Measurements from ENCODE around the gene PHF13.
"Not testable (repeated sequence)": the region's sequence is repeated elsewhere in the genome, so short reads cannot be mapped to it uniquely, and the experiment has no call there.

DNA sequence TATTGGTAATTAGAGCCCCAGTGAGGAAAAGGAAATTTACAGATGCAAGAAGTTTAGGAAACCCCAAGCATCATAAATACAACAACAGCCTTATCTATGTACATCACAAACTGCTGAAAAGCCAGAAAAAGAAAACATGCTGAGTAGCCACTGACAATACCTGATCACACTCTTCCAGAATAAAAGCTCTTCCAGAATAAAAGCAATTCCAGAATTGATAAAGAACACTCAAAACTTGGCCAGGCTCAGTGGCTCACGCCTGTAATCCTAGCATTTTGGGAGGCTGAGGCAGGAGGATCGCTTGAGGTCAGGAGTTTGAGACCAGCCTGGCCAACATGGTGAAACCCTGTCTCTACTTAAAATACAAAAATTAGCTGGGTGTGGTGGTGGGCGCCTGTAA, 27.3 kb downstream of the PHF13 start:
- TF ChIP-seq, protein P1, sequence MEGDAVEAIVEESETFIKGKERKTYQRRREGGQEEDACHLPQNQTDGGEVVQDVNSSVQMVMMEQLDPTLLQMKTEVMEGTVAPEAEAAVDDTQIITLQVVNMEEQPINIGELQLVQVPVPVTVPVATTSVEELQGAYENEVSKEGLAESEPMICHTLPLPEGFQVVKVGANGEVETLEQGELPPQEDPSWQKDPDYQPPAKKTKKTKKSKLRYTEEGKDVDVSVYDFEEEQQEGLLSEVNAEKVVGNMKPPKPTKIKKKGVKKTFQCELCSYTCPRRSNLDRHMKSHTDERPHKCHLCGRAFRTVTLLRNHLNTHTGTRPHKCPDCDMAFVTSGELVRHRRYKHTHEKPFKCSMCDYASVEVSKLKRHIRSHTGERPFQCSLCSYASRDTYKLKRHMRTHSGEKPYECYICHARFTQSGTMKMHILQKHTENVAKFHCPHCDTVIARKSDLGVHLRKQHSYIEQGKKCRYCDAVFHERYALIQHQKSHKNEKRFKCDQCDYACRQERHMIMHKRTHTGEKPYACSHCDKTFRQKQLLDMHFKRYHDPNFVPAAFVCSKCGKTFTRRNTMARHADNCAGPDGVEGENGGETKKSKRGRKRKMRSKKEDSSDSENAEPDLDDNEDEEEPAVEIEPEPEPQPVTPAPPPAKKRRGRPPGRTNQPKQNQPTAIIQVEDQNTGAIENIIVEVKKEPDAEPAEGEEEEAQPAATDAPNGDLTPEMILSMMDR (IDR thresholded peaks at IDR 0.05): not testable (repeated sequence)
- TF ChIP-seq POLR2A (IDR thresholded peaks at IDR 0.05): not testable (repeated sequence)
